ENCODE data around the gene ABCG8.

Gene ABCG8

GRCh38 chr2:43794956-43795355 is 43.8 kb upstream of the ABCG8 start:
- Histone ChIP-seq H3K4me3 (ENCODE audit: severe bottlenecking) (no peak overlapping the region), H3K27me3 (ENCODE audit: insufficient read depth, poor library complexity, severe bottlenecking) (no peaks in the 10 kb centered on the region), H3K9me3 (ENCODE audit: severe bottlenecking) (no peaks in the 10 kb centered on the region), H3K4me1 (ENCODE audit: insufficient read depth, poor library complexity, severe bottlenecking) (no peaks in the 10 kb centered on the region), H3K36me3 (ENCODE audit: low read depth) (peaks cover 13% of the 10 kb centered on the region), H3K27ac (ENCODE audit: poor library complexity, severe bottlenecking) (no peak overlapping the region)
- ATAC-seq (ENCODE audit: low read depth) (no peak), DNase-seq (ENCODE audit: low spot score) (no peak)
- no peak for TF ChIP-seq CTCF (IDR thresholded peaks at IDR 0.05; ENCODE audit: poor library complexity, severe bottlenecking)

GRCh38 chr2:43796206-43796605 is 42.6 kb upstream of the ABCG8 start:
- H3K9me3 ChIP-seq (ENCODE audit: severe bottlenecking), result no peaks in the 10 kb centered on the region
- H3K4me1 ChIP-seq (ENCODE audit: insufficient read depth, poor library complexity, severe bottlenecking), result no peaks in the 10 kb centered on the region
- no peaks in the 10 kb centered on the region for H3K27me3 ChIP-seq (ENCODE audit: insufficient read depth, poor library complexity, severe bottlenecking)
- no peak overlapping the region for H3K4me3 ChIP-seq (ENCODE audit: severe bottlenecking)
- H3K36me3 ChIP-seq (ENCODE audit: low read depth), result peaks cover 13% of the 10 kb centered on the region
- ATAC-seq (ENCODE audit: low read depth) (no peak), DNase-seq (ENCODE audit: low spot score) (no peak)
- no peak overlapping the region for H3K27ac ChIP-seq (ENCODE audit: poor library complexity, severe bottlenecking)
- TF ChIP-seq CTCF (IDR thresholded peaks at IDR 0.05; ENCODE audit: poor library complexity, severe bottlenecking), result no peak

GRCh38 chr2:43798300-43798699 is 40.5 kb upstream of the ABCG8 start:
- H3K27ac ChIP-seq (ENCODE audit: poor library complexity, severe bottlenecking), result no peak overlapping the region
- H3K36me3 ChIP-seq (ENCODE audit: low read depth), result no peaks in the 10 kb centered on the region
- TF ChIP-seq CTCF (IDR thresholded peaks at IDR 0.05; ENCODE audit: poor library complexity, severe bottlenecking), result peak; percentile 21
- H3K27me3 ChIP-seq (ENCODE audit: insufficient read depth, poor library complexity, severe bottlenecking), result no peaks in the 10 kb centered on the region
- ATAC-seq (ENCODE audit: low read depth) (no peak), DNase-seq (ENCODE audit: low spot score) (no peak)
- no peaks in the 10 kb centered on the region for H3K9me3 ChIP-seq (ENCODE audit: severe bottlenecking)
- no peaks in the 10 kb centered on the region for H3K4me1 ChIP-seq (ENCODE audit: insufficient read depth, poor library complexity, severe bottlenecking)
- H3K4me3 ChIP-seq (ENCODE audit: severe bottlenecking), result no peak overlapping the region

GRCh38 chr2:43800894-43801293 is 37.9 kb upstream of the ABCG8 start:
- ATAC-seq (ENCODE audit: low read depth) (no peak), DNase-seq (ENCODE audit: low spot score) (no peak)
- TF ChIP-seq CTCF (IDR thresholded peaks at IDR 0.05; ENCODE audit: poor library complexity, severe bottlenecking), result no peak
- Histone ChIP-seq H3K27ac (ENCODE audit: poor library complexity, severe bottlenecking) (no peak overlapping the region), H3K27me3 (ENCODE audit: insufficient read depth, poor library complexity, severe bottlenecking) (no peaks in the 10 kb centered on the region), H3K36me3 (ENCODE audit: low read depth) (peaks cover 10% of the 10 kb centered on the region; the same call in 1 of the 2 replicates), H3K4me3 (ENCODE audit: severe bottlenecking) (no peak overlapping the region), H3K9me3 (ENCODE audit: severe bottlenecking) (no peaks in the 10 kb centered on the region), H3K4me1 (ENCODE audit: insufficient read depth, poor library complexity, severe bottlenecking) (no peaks in the 10 kb centered on the region)

GRCh38 chr2:43802135-43802534 is 36.6 kb upstream of the ABCG8 start:
- Histone ChIP-seq H3K36me3 (ENCODE audit: low read depth) (peaks cover 10% of the 10 kb centered on the region; the same call in 1 of the 2 replicates), H3K9me3 (ENCODE audit: severe bottlenecking) (no peaks in the 10 kb centered on the region), H3K27me3 (ENCODE audit: insufficient read depth, poor library complexity, severe bottlenecking) (no peaks in the 10 kb centered on the region), H3K4me1 (ENCODE audit: insufficient read depth, poor library complexity, severe bottlenecking) (no peaks in the 10 kb centered on the region), H3K27ac (ENCODE audit: poor library complexity, severe bottlenecking) (no peak overlapping the region), H3K4me3 (ENCODE audit: severe bottlenecking) (no peak overlapping the region)
- DNase-seq (ENCODE audit: low spot score) (no peak), ATAC-seq (ENCODE audit: low read depth) (no peak)
- no peak for TF ChIP-seq CTCF (IDR thresholded peaks at IDR 0.05; ENCODE audit: poor library complexity, severe bottlenecking)
